Stimulated activated naive CD8-positive, alpha-beta T cell treated with anti-CD3 and anti-CD28 coated beads, Interleukin-15, amount 100 ng/mL, for 72 hours (primary cell): ENCODE results near the gene CD79A.

Experiments used
- ATAC-seq: fragments of 150-1000 bp; cut with Tn5 transposase; 2 replicates; pipeline ENCODE4 v1.10.0; 2021; ENCODE audit warnings: mild to moderate bottlenecking, moderate library complexity
- DNase-seq, 2 donors: peaks; one replicate each; pipeline ENCODE4 v3.0.0; 2021 to 2022
- H3K27ac Mint-ChIP-seq, 2 donors: one replicate each; pipeline ENCODE4 v1.8.0; 2022; ENCODE audit warnings: mild to moderate bottlenecking in 2 of 2, mixed read lengths in 2 of 2, moderate library complexity in 2 of 2
- H3K27me3 Mint-ChIP-seq: one replicate; pipeline ENCODE4 v1.8.0; 2022; ENCODE audit warnings: mixed read lengths
- H3K4me1 Mint-ChIP-seq: one replicate; pipeline ENCODE4 v1.8.0; 2022; ENCODE audit warnings: mild to moderate bottlenecking, mixed read lengths
- H3K4me3 Mint-ChIP-seq, 2 donors: one replicate each; pipeline ENCODE4 v1.8.0; 2022; ENCODE audit warnings: mild to moderate bottlenecking in 2 of 2, mixed read lengths in 2 of 2, moderate library complexity in 1 of 2
- H3K9me3 Mint-ChIP-seq, 2 donors: one replicate each; pipeline ENCODE4 v1.8.0; 2022; ENCODE audit warnings: mixed read lengths in 2 of 2

CD79A gene

DNA sequence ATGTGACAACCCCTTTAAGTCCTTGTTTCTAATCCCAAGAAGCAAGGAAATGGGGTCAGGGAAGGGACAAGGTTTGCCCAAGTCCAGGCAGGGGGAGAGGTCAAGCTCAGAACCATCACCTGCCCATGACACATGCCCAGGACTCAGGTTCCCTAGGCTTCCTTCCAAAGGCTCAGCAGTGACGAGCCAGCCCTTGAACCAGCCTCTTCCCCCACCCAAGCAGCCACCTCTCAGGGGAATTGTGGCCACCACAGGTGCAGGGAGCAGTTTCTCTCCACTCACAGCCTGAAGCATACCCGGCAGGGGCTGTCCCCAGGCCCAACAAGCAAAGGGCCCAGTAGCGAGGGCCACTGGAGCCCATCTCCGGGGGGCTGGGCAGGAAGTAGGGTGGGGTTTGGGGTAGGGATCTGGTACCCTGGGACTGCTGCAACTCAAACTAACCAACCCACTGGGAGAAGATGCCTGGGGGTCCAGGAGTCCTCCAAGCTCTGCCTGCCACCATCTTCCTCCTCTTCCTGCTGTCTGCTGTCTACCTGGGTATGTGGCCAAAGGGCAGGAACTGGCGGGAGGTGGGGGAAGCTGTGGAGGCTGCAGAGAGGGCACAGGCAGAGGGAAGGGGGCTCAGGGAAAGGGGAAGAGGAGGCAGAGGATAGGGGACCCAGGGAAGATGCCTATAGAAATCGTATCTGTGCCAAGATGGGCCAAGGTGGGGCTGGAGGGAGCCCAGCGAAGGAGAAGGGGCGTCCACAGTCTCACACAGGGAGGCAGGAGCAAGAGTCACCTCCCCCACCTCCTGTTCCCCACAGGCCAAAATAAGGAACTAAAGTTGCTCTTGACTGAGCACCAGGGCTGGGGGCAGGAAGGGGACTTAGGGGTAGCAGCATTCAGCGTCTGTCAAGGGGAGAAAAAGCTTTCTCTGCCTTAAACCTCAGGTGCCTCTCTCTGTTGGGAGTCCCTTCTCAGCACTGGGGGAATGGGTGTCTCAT lies at the start of gene CD79A:
CD79A (plus strand) TSS at position 433 of the 986 bp plus-strand sequence; CDS start at position 459, 26 bp downstream.
- no peaks in the 10 kb centered on the region for H3K27me3 Mint-ChIP-seq
- no peaks in the 10 kb centered on the region for H3K9me3 Mint-ChIP-seq
- DNase-seq (no peak), ATAC-seq (peak; percentile 43)
- peaks cover 90% of the 10 kb centered on the region for H3K4me1 Mint-ChIP-seq
- peak within 1 kb of the TSS; percentile 94 to 97 for H3K27ac Mint-ChIP-seq
- H3K4me3 Mint-ChIP-seq: peak within 1 kb of the TSS; percentile 82 to 89

DNA sequence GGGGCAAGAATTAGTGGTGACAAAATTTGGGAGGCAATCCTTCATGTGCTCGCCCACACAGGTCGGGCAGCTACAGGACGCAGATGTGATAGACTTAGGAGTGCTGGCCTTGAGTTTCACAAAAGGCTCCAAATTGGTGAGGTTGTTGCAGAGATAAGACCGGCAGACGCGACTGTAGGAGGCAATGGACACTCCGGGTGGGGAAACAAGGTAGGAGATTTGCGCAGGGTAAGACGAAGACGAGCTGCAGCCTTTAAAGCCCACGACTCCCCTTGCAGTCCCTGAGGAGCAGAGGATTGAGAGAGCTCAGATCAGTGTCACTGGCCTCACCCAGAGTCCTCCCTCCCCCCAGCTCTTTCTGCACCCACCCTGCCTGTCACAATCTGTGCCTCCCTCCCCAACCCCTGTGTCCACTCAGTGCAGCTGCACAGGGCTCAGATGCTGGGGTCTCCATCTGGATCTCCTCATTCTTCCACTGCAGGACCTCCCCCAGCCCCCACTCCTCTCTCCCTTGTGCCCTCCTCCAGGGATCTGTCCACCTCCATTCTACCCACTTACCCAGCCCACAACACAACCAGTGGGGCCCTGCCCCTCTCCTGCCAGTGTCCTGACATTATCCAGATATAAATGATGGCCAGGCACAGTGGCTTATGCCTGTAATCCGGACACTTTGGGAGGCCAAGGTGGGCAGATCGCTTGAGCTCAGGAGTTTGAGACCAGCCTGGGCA lies 38.9 kb upstream of the CD79A start:
- Mint-ChIP-seq H3K9me3 (no peaks in the 10 kb centered on the region), H3K4me1 (no peaks in the 10 kb centered on the region), H3K27ac (no peak overlapping the region), H3K4me3 (no peak overlapping the region), H3K27me3 (peaks cover 39% of the 10 kb centered on the region)
- ATAC-seq (no peak), DNase-seq (no peak)

DNA sequence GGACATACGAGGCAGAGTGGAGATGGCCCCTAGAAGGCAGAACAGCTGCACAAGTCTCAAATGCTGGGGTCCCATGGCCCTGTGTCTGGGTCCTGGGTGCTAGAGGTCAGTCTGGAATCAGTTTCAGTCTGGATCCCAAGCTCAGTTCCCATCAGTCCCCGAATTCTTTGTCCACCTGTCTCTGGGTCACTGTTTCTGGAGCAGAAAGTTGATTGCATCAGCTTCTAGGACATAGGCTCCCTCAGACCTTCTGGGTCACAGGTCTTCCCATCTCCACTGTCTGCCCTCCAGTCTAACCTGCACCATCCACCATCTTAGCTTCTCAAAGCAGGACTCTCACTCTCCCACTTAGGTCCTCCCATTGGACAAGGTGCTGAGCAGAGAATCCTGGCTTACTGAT lies 37.9 kb upstream of the CD79A start:
- H3K27me3 Mint-ChIP-seq: peaks cover 50% of the 10 kb centered on the region
- DNase-seq: no peak
- H3K9me3 Mint-ChIP-seq: no peaks in the 10 kb centered on the region
- no peak for ATAC-seq
- no peaks in the 10 kb centered on the region for H3K4me1 Mint-ChIP-seq
- no peak overlapping the region for H3K4me3 Mint-ChIP-seq
- no peak overlapping the region for H3K27ac Mint-ChIP-seq

DNA sequence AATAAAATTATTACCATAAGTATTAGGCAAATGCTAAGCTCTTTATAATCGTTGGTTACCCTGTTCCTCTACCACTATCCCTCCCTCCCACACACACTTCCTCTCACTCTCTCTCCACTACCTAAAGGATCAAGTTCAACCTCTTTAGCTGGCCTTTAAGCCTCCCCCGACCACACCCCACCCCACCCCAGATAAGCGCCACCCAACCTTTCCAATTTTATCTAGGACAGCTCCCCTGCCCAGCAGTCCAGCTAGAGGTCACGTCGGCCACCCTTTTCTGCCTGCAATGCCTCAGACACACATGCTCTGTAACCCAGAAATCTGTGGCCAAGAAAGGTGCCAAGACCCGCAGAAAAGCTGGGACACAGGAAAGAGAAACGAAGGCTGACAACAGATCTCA lies 33.7 kb upstream of the CD79A start:
- Mint-ChIP-seq H3K4me3 (no peak overlapping the region), H3K9me3 (no peaks in the 10 kb centered on the region), H3K4me1 (no peaks in the 10 kb centered on the region), H3K27ac (no peak overlapping the region), H3K27me3 (peaks cover 20% of the 10 kb centered on the region)
- ATAC-seq: no peak
- no peak for DNase-seq

DNA sequence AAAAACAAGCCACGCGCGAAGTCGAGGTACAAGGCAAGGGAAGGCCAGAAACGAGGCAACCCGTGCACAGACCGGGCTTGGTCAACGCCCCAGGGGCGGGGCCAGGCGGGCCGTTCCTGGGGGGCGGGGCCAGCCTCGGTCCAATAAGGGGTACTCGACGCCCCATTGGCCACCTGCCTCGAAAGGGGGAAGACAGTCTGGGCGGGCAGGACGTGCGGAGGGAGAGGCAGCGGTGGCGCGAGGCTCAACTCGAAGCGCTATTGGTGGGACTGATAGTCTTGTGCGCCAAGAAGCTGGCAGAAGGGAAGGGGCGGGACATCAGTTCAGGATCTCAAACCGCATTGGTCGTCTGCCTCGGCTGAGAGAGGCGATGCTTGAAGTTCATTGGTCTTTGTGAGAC lies 32.5 kb upstream of the CD79A start, which contains the start of gene LYPD4:
LYPD4 (minus strand) TSS at position 83 of the 400 bp plus-strand sequence. CDS start 5,398 bp downstream, outside the sequence.
- H3K4me3 Mint-ChIP-seq: no peak within 1 kb of the TSS
- peaks cover 25% of the 10 kb centered on the region for H3K27me3 Mint-ChIP-seq
- H3K27ac Mint-ChIP-seq: no peak within 1 kb of the TSS
- no peak for ATAC-seq
- H3K9me3 Mint-ChIP-seq: no peaks in the 10 kb centered on the region
- no peak for DNase-seq
- no peaks in the 10 kb centered on the region for H3K4me1 Mint-ChIP-seq

DNA sequence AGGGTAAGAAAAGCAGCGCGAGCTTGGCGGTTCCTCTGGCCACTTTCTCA lies 32.3 kb upstream of the CD79A start, which contains the start of gene DMRTC2:
DMRTC2 (plus strand) TSS at position 42 of the 50 bp plus-strand sequence. CDS start 2,387 bp downstream, outside the sequence.
- peaks cover 25% of the 10 kb centered on the region for H3K27me3 Mint-ChIP-seq
- H3K9me3 Mint-ChIP-seq: no peaks in the 10 kb centered on the region
- H3K4me1 Mint-ChIP-seq: no peaks in the 10 kb centered on the region
- DNase-seq: no peak
- no peak within 1 kb of the TSS for H3K4me3 Mint-ChIP-seq
- no peak for ATAC-seq
- H3K27ac Mint-ChIP-seq: no peak within 1 kb of the TSS

DNA sequence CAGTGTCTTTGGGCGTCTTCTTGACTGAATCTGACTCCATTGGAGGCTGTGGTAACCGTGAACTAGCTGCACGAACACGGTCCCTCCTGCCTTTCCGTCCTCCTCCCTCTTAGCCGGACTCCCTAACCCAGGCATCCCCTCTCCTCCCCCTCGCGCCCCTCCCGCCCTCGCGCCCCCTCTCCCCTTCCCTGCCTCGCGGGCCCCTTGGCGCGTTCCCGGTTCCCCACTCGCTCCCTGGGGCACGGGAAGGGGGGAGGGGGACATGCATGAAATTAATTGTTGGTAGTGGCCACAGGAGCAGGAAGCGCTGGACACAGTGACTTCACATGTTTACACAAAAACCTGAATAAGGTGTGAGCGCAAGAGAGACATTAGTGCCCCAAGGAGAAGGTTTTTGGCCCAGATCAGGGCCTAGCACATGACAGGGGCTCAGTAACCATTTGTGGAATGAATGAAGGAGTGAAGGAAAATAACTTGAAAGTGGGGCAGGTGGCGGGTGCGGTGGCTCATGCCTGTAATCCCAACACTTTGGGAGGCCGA lies 32.0 kb upstream of the CD79A start:
- H3K4me1 Mint-ChIP-seq: no peaks in the 10 kb centered on the region
- no peak for DNase-seq
- H3K4me3 Mint-ChIP-seq: no peak overlapping the region
- peaks cover 22% of the 10 kb centered on the region for H3K27me3 Mint-ChIP-seq
- H3K9me3 Mint-ChIP-seq: no peaks in the 10 kb centered on the region
- no peak for ATAC-seq
- H3K27ac Mint-ChIP-seq: no peak overlapping the region

DNA sequence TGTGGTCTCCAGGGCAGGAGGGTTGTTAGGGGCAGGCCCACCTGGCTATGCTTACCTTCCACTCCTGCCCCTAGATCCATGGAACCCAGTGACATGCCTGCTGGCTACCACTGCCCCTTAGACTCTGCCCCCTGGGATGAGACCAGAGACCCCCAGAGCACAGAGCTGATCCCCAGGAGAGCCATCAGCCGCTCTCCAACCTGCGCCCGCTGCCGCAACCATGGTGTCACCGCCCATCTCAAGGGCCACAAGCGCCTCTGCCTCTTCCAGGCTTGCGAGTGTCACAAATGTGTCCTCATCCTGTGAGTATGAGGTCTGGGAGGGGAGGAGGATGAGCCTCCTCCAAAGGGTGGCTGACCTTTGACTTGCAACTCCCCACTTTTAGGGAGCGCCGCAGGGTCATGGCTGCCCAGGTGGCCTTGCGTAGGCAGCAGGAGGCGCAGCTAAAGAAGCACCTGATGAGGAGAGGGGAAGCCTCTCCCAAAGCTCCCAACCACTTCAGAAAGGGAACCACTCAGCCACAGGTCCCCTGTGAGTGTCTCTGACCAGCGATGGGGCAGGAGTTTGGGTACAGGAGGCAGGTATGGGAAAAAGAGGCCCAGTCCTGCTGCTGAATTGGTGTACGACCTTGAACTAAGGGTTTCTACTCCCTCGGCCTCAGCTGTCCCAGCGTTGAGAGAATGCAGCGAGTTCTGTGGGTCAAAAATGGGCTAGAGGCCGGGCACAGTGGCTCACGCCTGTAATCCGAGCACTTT lies 29.6 kb upstream of the CD79A start:
- DNase-seq (no peak), ATAC-seq (no peak)
- Mint-ChIP-seq H3K4me1 (no peaks in the 10 kb centered on the region), H3K27me3 (peaks cover 36% of the 10 kb centered on the region), H3K27ac (no peak overlapping the region), H3K9me3 (no peaks in the 10 kb centered on the region), H3K4me3 (no peak overlapping the region)

DNA sequence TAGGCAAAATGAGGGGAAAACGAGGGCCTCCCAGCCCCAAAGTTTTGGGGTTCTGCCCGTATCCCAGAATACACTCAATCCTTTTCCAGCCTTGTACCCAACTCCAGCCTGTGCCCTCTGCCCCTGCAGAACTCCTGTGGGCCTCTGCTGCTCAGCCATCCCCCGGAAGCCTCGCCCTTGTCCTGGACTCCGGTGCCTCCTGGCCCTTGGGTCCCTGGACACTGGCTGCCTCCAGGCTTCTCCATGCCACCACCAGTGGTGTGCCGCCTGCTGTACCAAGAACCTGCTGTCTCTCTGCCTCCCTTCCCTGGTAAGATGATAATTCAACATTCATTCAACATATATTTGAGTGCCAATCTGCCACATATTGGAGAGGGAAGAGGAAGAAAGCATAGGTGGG lies 28.4 kb upstream of the CD79A start:
- Mint-ChIP-seq H3K9me3 (no peaks in the 10 kb centered on the region), H3K27me3 (peaks cover 30% of the 10 kb centered on the region), H3K4me3 (no peak overlapping the region), H3K27ac (no peak overlapping the region), H3K4me1 (no peaks in the 10 kb centered on the region)
- ATAC-seq (no peak), DNase-seq (no peak)

DNA sequence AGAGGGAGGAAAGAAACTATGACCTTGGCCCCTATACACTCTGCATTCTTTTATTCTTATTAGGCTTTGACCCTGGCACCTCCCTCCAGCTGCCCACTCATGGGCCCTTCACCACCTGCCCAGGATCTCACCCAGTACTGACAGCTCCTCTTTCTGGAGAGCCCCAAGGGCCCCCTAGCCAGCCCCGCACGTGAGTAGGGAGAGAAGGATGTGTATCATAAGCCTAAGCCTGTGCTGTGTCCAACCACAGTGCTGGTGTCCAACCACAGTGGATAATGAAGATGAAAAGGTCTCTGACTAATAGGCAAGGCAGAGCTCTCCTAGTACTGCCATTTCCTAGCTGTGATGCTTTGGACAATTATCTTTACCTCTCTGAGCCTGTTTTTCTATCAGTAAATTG lies 28.0 kb upstream of the CD79A start:
- Mint-ChIP-seq H3K4me1 (no peaks in the 10 kb centered on the region), H3K9me3 (no peaks in the 10 kb centered on the region), H3K27ac (no peak overlapping the region), H3K4me3 (no peak overlapping the region), H3K27me3 (peaks cover 26% of the 10 kb centered on the region)
- ATAC-seq: no peak
- no peak for DNase-seq

DNA sequence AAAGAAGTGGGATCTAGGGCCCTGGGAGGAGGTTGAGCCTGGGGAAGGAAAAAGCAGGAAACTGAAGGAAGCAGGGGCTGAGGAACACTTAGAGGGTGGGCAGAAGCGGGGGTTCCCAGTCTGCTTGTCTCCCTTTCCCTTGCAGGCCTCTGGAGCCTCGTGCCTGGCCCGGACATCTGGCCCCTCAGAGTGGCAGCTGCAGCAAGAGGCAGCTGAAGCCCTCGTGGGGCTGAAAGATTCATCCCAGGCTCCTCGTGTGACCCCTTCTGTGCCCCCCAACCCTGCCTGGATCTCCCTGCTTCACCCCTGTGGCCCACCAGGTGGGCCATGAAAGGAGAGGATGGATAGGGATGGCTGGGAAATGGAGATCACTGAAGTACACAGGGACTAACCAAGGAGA lies 26.7 kb upstream of the CD79A start:
- no peak for ATAC-seq
- Mint-ChIP-seq H3K27ac (no peak overlapping the region), H3K4me3 (no peak overlapping the region), H3K9me3 (no peaks in the 10 kb centered on the region), H3K27me3 (peaks cover 24% of the 10 kb centered on the region), H3K4me1 (no peaks in the 10 kb centered on the region)
- DNase-seq: no peak

DNA sequence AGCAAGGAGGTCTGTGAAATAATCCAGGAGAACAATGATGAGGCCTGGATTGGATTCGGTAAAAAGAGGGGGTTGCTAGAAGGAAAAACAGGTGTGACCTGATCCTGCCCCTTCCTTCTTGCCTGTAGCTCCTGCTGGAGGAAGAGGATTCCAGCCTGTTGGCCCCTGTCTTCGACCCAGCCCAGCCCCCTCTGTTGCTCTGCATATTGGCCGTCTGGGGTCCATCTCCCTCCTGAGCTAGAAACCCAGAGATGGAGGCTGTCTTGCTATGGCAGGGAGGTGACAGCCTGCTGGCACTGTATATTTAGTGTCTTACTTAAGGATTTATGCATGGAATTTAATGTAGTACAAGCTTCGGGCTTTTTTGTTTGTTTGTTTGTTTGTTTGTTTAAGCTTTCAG lies 25.6 kb upstream of the CD79A start:
- no peak for DNase-seq
- Mint-ChIP-seq H3K27ac (no peak overlapping the region), H3K27me3 (peaks cover 24% of the 10 kb centered on the region), H3K4me1 (no peaks in the 10 kb centered on the region), H3K4me3 (no peak overlapping the region), H3K9me3 (no peaks in the 10 kb centered on the region)
- ATAC-seq: no peak

DNA sequence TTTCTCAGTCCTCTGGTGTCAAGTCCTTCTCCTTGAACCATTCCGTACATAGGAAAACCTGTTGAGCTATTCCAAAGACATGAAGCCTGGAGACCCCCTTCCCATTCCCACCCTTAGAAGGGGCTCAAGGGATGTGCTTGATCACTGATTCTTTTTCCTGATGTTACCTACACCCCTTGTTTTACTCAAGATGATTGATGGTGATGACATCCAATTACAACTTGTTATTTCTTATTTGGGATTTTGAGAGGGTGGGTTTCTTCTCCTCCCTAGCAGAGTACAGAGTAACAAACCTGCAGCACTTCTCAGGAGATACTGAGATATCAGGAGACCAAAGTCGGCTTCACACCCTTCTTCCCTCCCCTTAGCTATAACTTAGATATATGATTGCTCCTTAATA lies 23.7 kb upstream of the CD79A start:
- Mint-ChIP-seq H3K4me3 (no peak overlapping the region), H3K27me3 (peaks cover 24% of the 10 kb centered on the region), H3K4me1 (no peaks in the 10 kb centered on the region), H3K9me3 (no peaks in the 10 kb centered on the region), H3K27ac (no peak overlapping the region)
- ATAC-seq (no peak), DNase-seq (no peak)

DNA sequence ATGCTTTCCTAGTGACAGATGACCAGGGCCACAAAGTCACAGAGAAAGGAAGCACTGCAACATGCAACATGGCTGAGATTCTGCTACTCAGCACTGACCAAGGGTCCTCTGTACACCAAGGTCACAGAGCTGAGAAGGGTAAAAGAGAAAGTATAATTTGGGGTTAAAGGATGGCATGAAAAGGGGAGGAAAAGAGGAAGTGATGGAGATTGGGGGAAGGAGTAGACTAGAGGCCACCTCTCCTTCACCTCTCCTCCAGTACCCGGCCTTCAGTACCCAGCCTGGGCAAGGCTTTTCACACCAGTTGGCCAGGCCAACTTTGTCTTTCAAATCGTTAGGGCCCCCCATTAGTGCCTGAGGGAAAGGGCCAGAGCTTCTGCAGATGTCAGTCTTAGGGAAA lies 23.3 kb upstream of the CD79A start:
- no peak overlapping the region for H3K4me3 Mint-ChIP-seq
- DNase-seq (no peak), ATAC-seq (no peak)
- no peaks in the 10 kb centered on the region for H3K9me3 Mint-ChIP-seq
- H3K27ac Mint-ChIP-seq: no peak overlapping the region
- H3K4me1 Mint-ChIP-seq: no peaks in the 10 kb centered on the region
- H3K27me3 Mint-ChIP-seq: peaks cover 20% of the 10 kb centered on the region

DNA sequence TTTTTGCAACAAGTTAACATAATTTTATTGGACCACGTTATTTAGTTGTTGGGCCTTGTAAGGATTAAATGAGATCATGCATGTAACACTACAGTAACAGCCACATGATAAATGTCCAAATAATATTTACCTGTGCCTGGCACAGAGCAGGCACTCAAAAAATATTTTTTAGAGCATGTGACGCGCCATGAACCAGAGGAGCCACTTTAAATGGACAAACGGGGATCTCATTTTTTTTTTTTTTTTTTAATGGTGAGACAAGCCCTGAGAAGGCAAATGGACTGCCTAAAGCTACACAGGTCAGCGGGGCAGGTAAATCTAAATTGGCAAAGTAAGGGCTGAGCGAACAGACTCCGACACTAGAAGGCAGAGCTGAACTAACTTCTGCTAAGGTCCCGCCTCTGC lies 17.9 kb upstream of the CD79A start:
- peaks cover 36% of the 10 kb centered on the region for H3K4me1 Mint-ChIP-seq
- no peaks in the 10 kb centered on the region for H3K27me3 Mint-ChIP-seq
- ATAC-seq (no peak), DNase-seq (no peak)
- peak overlapping the region in 1 of 2 donors; percentile 57 for H3K27ac Mint-ChIP-seq
- peak overlapping the region; percentile 86 to 90 for H3K4me3 Mint-ChIP-seq
- H3K9me3 Mint-ChIP-seq: no peaks in the 10 kb centered on the region
